CD4-positive, alpha-beta T cell (primary cell): ENCODE measurements around the gene MYO1D. TPM values are rescaled to one million over a fixed set of nuclear protein-coding genes. Genes with fewer than 3 reads are reported as not detected.
"Not testable (repeated sequence)": the region's sequence is repeated elsewhere in the genome, so short reads cannot be mapped to it uniquely, and the experiment has no call there.

Experiments
- ATAC-seq: fragments of 200-7000 bp; cut with Tn5 transposase; one replicate; pipeline ENCODE4 v1.10.0; 2022; ENCODE audit warnings: mild to moderate bottlenecking; ENCODE audit not compliant: poor library complexity
- CTCF ChIA-PET: fragments of 350-600 bp; sonication (Branson Sonifier 250); formaldehyde crosslinking; loops from one replicate; lab custom pipeline; 2021; ENCODE audit warnings: antibody characterized with exemption, inconsistent platforms; lab: Charles Lee
- POLR2A ChIA-PET: fragments of 350-600 bp; sonication (Branson Sonifier 250); formaldehyde crosslinking; loops from one replicate; lab custom pipeline; 2021; ENCODE audit warnings: antibody characterized with exemption, inconsistent platforms; lab: Charles Lee
- DNase-seq, 14 experiments: peaks; one replicate each; pipeline ENCODE4 v3.0.0-alpha.2; 2013 to 2020; ENCODE audit warnings: mixed read lengths in 2 of 14
- H3K27ac ChIP-seq, 2 donors: one replicate each; pipeline versions ENCODE4 v1.5.1 to v1.7.0; 2013; ENCODE audit warnings: low read length in 2 of 2, low read depth in 1 of 2, mild to moderate bottlenecking in 1 of 2
- H3K27me3 ChIP-seq, 2 experiments: 1 replicate in 1 of 2; 2 replicates in 1 of 2; pipeline versions ENCODE4 v1.6.1 to v1.7.0; 2013; ENCODE audit warnings: low read length in 2 of 2, control low read depth in 1 of 2, mild to moderate bottlenecking in 1 of 2, moderate library complexity in 1 of 2; ENCODE audit not compliant: insufficient read depth in 2 of 2, control insufficient read depth in 1 of 2
- H3K36me3 ChIP-seq: one replicate; pipeline ENCODE4 v1.6.1; 2013; ENCODE audit warnings: low read length, control low read depth; ENCODE audit not compliant: insufficient read depth
- H3K4me1 ChIP-seq: one replicate; pipeline ENCODE4 v1.6.1; 2013; ENCODE audit warnings: low read length, control low read depth; ENCODE audit not compliant: insufficient read depth
- H3K4me3 ChIP-seq: one replicate; pipeline ENCODE4 v1.5.1; 2013; ENCODE audit warnings: mild to moderate bottlenecking, low read length, moderate library complexity
- H3K9me3 ChIP-seq, 2 experiments: 1 replicate in 1 of 2; 2 replicates in 1 of 2; pipeline versions ENCODE4 v1.6.1 to v1.7.0; 2013; ENCODE audit warnings: low read length in 2 of 2, mild to moderate bottlenecking in 2 of 2, control low read depth in 1 of 2, moderate library complexity in 1 of 2; ENCODE audit not compliant: control insufficient read depth in 1 of 2, insufficient read depth in 1 of 2
- H3K27ac Mint-ChIP-seq: one replicate; pipeline ENCODE4 v1.8.0; 2020; ENCODE audit warnings: mixed read lengths
- H3K27me3 Mint-ChIP-seq: one replicate; pipeline ENCODE4 v1.8.0; 2021; ENCODE audit warnings: mixed read lengths
- H3K36me3 Mint-ChIP-seq: one replicate; pipeline ENCODE4 v1.8.0; 2021; ENCODE audit warnings: low read depth, mixed read lengths
- H3K4me1 Mint-ChIP-seq: one replicate; pipeline ENCODE4 v1.8.0; 2021; ENCODE audit warnings: low read depth, mixed read lengths
- H3K4me3 Mint-ChIP-seq: one replicate; pipeline ENCODE4 v1.8.0; 2020; ENCODE audit warnings: mild to moderate bottlenecking, mixed read lengths
- H3K9me3 Mint-ChIP-seq: one replicate; pipeline ENCODE4 v1.8.0; 2020; ENCODE audit warnings: mixed read lengths
- intact Hi-C, 2 experiments: fragments of 100-400 bp; cut with DNase I in 1 of 2; cut with micrococcal nuclease in 1 of 2; formaldehyde crosslinking; loops; one replicate each; pipeline versions ENCODE4 v1.15.1 to v1.9.0; 2023 to 2025; cut with DNase I, micrococcal nuclease
- total RNA-seq, 174 experiments: library from RNA in 2 of 174; stranded (reverse) in 2 of 174; gene quantifications; one replicate each; pipeline ENCODE4 v1.2.3 and lab custom pipeline; 2021 to 2026
- TF ChIP-seq, protein P1 (sequence below): fragments of 200-600 bp; IDR thresholded peaks from one replicate; pipeline ENCODE4 v1.8.0; 2022; ENCODE audit warnings: antibody characterized with exemption, mild to moderate bottlenecking

The MYO1D gene
- total RNA-seq, 2 experiments from 2014 or later: 5.8 to 6.4 TPM

DNA sequence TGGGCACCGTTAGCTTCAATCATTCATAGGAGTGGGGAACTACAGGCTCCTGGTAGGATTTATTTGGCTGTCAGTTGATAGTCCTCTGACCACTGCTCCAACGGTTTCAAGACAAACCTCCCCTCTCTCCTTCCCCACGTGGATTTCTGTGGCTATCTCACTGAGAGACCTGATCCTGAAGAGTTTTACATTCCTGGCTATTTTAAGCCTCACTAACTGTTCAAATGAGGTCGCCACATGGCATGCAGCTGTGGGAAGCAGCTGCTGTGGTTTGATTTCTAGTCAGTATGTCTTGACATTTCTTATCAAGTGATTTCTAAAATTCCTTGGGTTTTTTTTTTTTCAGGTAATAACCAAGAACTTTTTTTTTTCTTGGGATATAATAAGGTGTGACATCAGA is 351.8 kb downstream of the MYO1D start:
- TF ChIP-seq, protein P1, sequence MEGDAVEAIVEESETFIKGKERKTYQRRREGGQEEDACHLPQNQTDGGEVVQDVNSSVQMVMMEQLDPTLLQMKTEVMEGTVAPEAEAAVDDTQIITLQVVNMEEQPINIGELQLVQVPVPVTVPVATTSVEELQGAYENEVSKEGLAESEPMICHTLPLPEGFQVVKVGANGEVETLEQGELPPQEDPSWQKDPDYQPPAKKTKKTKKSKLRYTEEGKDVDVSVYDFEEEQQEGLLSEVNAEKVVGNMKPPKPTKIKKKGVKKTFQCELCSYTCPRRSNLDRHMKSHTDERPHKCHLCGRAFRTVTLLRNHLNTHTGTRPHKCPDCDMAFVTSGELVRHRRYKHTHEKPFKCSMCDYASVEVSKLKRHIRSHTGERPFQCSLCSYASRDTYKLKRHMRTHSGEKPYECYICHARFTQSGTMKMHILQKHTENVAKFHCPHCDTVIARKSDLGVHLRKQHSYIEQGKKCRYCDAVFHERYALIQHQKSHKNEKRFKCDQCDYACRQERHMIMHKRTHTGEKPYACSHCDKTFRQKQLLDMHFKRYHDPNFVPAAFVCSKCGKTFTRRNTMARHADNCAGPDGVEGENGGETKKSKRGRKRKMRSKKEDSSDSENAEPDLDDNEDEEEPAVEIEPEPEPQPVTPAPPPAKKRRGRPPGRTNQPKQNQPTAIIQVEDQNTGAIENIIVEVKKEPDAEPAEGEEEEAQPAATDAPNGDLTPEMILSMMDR: no peak
- Mint-ChIP-seq H3K36me3 (no peaks in the 10 kb centered on the region), H3K4me1 (peaks cover 53% of the 10 kb centered on the region), H3K27me3 (no peaks in the 10 kb centered on the region), H3K4me3 (no peak overlapping the region), H3K9me3 (no peaks in the 10 kb centered on the region), H3K27ac (no peak overlapping the region)
- H3K36me3 ChIP-seq: no peaks in the 10 kb centered on the region
- H3K9me3 ChIP-seq: no peaks in the 10 kb centered on the region
- H3K27ac ChIP-seq: no peak overlapping the region
- intact Hi-C loops: loop anchor here in 1 of 2 experiments (5.0 kb wide), 2 partner anchors 37 to 82 kb away; no protein-coding TSS in a partner anchor
- H3K27me3 ChIP-seq: no peaks in the 10 kb centered on the region
- H3K4me1 ChIP-seq: peaks cover 44% of the 10 kb centered on the region
- DNase-seq: no peak
- ChIA-PET CTCF (interaction anchor here (1.0 to 2.2 kb wide), 5 partner anchors 9 to 352 kb away, joined by 3 to 15 read pairs (median 5); partner anchors contain the start of gene CDK5R1), POLR2A (interaction anchor here (2.8 to 4.0 kb wide), 2 partner anchors 37 to 42 kb away, joined by 13 to 44 read pairs; partner anchors contain the start of gene CDK5R1)
- no peak for ATAC-seq
- H3K4me3 ChIP-seq: no peak overlapping the region

DNA sequence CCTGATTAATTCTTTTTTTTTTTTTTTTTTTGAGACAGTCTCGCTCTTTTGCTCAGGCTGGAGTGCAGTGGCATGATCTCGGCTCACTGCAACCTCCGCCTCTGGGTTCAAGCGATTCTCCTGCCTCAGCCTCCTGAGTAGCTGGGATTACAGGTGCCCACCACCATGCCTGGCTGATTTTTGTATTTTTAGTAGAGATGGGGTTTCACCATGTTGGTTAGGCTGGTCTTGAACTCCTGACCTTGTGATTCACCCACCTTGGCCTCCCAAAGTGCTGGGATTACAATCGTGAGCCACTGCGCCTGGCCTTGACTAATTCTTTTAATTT is 352.4 kb downstream of the MYO1D start:
- not testable (repeated sequence) for DNase-seq, H3K27me3 Mint-ChIP-seq, H3K9me3 ChIP-seq, H3K27me3 ChIP-seq, H3K27ac ChIP-seq, H3K36me3 Mint-ChIP-seq, H3K36me3 ChIP-seq, H3K4me3 Mint-ChIP-seq, ATAC-seq, H3K9me3 Mint-ChIP-seq
- Histone ChIP-seq H3K4me1 (peaks cover 50% of the 10 kb centered on the region), H3K4me3 (peak overlapping the region; percentile 6)
- intact Hi-C loops: loop anchor here in 1 of 2 experiments (5.0 kb wide), 1 partner anchor 353 kb away; the partner anchor contains the start of gene MYO1D
- ChIA-PET CTCF (interaction anchor here (0.8 to 2.9 kb wide), 6 partner anchors 9 to 353 kb away, joined by 3 to 17 read pairs (median 8); partner anchors contain the start of gene CDK5R1), POLR2A (interaction anchor here (0.6 to 4.0 kb wide), 6 partner anchors 12 to 66 kb away, joined by 4 to 44 read pairs (median 8); partner anchors contain the start of gene CDK5R1)
- H3K4me1 Mint-ChIP-seq: peaks cover 59% of the 10 kb centered on the region
- H3K27ac Mint-ChIP-seq: peak overlapping the region; percentile 51

DNA sequence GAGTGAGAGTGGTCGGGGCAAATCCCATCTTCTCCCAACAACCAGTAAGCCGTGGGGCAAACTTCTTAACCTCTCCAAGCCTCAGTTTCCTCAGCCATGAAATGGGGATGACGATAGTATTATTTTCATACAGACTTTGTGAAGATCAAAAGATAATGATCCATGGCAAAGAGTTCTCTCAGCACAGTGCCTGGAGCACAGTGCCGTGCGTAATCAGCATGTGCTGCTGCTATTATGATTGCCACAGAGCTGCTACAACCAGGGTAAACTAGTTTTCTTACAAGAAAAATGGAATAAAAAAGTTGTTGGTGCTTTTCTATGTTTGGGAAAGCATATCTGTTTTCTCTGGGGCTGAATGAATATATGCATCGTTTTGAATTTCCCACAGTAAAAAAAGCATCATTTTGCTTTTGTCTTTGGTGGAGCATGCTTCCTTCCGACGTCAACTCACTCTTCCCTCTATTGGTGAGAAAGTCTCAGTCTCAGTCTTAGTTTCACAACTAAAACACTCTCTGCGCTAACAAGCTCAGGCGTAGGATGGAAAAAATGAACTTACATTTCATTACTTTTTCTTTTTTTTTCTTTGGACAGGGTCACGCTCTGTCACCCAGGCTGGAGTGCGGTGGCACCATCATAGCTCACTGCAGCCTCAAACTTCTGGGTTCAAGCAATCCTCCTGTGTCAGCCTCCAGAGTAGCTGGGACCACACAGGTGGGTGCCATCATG is 352.9 kb downstream of the MYO1D start:
- Histone ChIP-seq H3K27me3 (no peaks in the 10 kb centered on the region), H3K36me3 (no peaks in the 10 kb centered on the region), H3K4me1 (peaks cover 48% of the 10 kb centered on the region), H3K4me3 (peak overlapping the region; percentile 6), H3K9me3 (no peaks in the 10 kb centered on the region), H3K27ac (no peak overlapping the region)
- TF ChIP-seq, protein P1: peak; percentile 19
- H3K27me3 Mint-ChIP-seq: no peaks in the 10 kb centered on the region
- ChIA-PET CTCF (interaction anchor here (0.7 to 2.9 kb wide), 8 partner anchors 10 to 354 kb away, joined by 3 to 17 read pairs (median 3); partner anchors contain the start of gene CDK5R1), POLR2A (interaction anchor here (0.6 to 4.0 kb wide), 7 partner anchors 12 to 66 kb away, joined by 3 to 44 read pairs (median 5); partner anchors contain the start of gene CDK5R1)
- DNase-seq (peak in 3 of 14 experiments; percentile 61 to 68 (median 68)), ATAC-seq (peak; percentile 32)
- no peaks in the 10 kb centered on the region for H3K36me3 Mint-ChIP-seq
- peaks cover 60% of the 10 kb centered on the region for H3K4me1 Mint-ChIP-seq
- H3K9me3 Mint-ChIP-seq: no peaks in the 10 kb centered on the region
- intact Hi-C loops: loop anchor here in 1 of 2 experiments (5.0 kb wide), 1 partner anchor 353 kb away; the partner anchor contains the start of gene MYO1D
- peak overlapping the region; percentile 51 for H3K27ac Mint-ChIP-seq
- peak overlapping the region; percentile 67 for H3K4me3 Mint-ChIP-seq
